Upper lobe of left lung (tissue), 6 donors: ENCODE measurements around the gene STON2. TPM values are rescaled to one million over a fixed set of nuclear protein-coding genes. Genes with fewer than 3 reads are reported as not detected.

Experiments used
- ATAC-seq, 2 donors: fragments of 200-7000 bp; cut with Tn5 transposase; one replicate each; pipeline ENCODE4 v1.9.1; 2022; ENCODE audit warnings: mild to moderate bottlenecking in 2 of 2, moderate library complexity in 2 of 2; ENCODE audit not compliant: low FRiP score in 2 of 2
- DNase-seq, 2 donors: peaks; one replicate each; pipeline ENCODE4 v3.0.0-alpha.2; 2019 to 2020
- H3K27ac ChIP-seq, 4 donors: fragments of 200-600 bp; sonication (generic); one replicate each; pipeline ENCODE4 v1.5.1; 2016 to 2019
- H3K27me3 ChIP-seq, 4 donors: fragments of 200-600 bp; sonication (generic); one replicate each; pipeline ENCODE4 v1.5.1; 2017 to 2019
- H3K36me3 ChIP-seq, 4 donors: fragments of 200-600 bp; sonication (generic); one replicate each; pipeline ENCODE4 v1.5.1; 2016 to 2019
- H3K4me1 ChIP-seq, 4 donors: fragments of 200-600 bp; sonication (generic); one replicate each; pipeline ENCODE4 v1.5.1; 2018 to 2019
- H3K4me3 ChIP-seq, 4 donors: fragments of 200-600 bp; sonication (generic); one replicate each; pipeline ENCODE4 v1.5.1; 2017 to 2019; ENCODE audit warnings: mild to moderate bottlenecking in 2 of 4, moderate library complexity in 1 of 4
- H3K9me3 ChIP-seq, 4 donors: fragments of 200-600 bp; sonication (generic); one replicate each; pipeline ENCODE4 v1.5.1; 2018 to 2019
- CTCF ChIP-seq, 6 experiments: fragments of 450-650 bp in 4 of 6; fragments of 200-600 bp in 2 of 6; sonication (generic) in 2 of 6; IDR thresholded peaks; one replicate each; pipeline ENCODE4 v1.5.1; 2016 to 2019; ENCODE audit warnings: antibody characterized with exemption in 6 of 6
- EP300 ChIP-seq, 4 donors: sonication (generic); formaldehyde crosslinking; IDR thresholded peaks; one replicate each; pipeline ENCODE4 v1.5.1; 2017; ENCODE audit warnings: antibody characterized with exemption in 4 of 4, control low read depth in 2 of 4
- POLR2A ChIP-seq, 4 donors: fragments of 450-650 bp; IDR thresholded peaks; one replicate each; pipeline ENCODE4 v1.5.1; 2016 to 2017; ENCODE audit warnings: antibody characterized with exemption in 4 of 4, mild to moderate bottlenecking in 2 of 4
- POLR2AphosphoS5 ChIP-seq, 2 donors: sonication (generic); formaldehyde crosslinking; IDR thresholded peaks; one replicate each; pipeline ENCODE4 v1.5.1; 2017; ENCODE audit warnings: antibody characterized with exemption in 2 of 2
- WGBS, 2 donors: methylation state at CpG; one replicate each; pipeline ENCODE4 v1.1.5; 2017 to 2018; 5-methylcytosine and 5-hydroxymethylcytosine counted together
- total RNA-seq, 6 donors: library from RNA; depleted of rRNA in 4 of 6; stranded (reverse); fragments of >200 nt in 4 of 6; gene quantifications; one replicate each; pipeline versions ENCODE4 v1.1.0 to v1.2.1, GENCODE V29; 2016 to 2021
- donor health status: DM: no; HTN: no; CAD: no; lungs with moderate emphysema.
- donor health status: DM: no; HTN: yes; CAD: no; lungs with severe emphysema.

The STON2 gene
- total RNA-seq, 6 donors from 2014 or later: 22.3 to 34.8 (median 26.7) TPM

DNA sequence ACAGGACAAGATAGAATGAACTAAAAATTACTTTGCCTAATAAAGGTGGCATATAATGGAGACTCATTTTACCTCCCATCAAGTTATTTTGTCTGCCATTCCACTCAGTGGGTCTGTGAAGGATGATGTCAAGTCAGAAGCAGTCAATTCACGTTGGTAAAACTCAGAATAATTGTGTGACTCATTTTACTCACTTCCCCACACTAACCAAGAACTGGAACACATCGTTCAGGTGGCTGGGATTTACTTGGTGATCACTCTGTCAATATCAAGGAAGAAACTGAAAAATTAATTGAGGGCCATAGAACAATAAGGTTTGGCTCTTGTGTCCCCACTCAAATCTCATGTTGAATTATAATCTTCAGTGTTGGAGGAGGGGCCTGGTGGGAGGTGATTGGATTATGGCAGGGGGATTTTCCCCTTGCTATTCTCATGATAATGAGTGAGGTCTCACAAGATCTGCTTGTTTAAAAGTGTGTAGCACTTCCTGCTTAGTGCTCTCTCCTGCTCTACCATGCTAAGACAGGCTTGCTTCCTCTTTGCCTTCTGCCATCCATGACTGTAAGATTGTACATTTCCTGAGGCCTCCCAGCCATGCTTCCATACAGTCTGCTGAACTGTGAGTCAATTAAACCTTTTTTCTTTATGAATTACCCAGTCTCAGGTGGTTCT lies 143.7 kb downstream of the STON2 start:
- WGBS, 2 donors: 68% methylated on average over 2 of the region's 2 CpGs
- DNase-seq (no peak), ATAC-seq (no peak)
- no peak overlapping the region for H3K4me3 ChIP-seq
- no peaks in the 10 kb centered on the region for H3K4me1 ChIP-seq
- H3K27me3 ChIP-seq: no peaks in the 10 kb centered on the region
- H3K27ac ChIP-seq: no peak overlapping the region
- TF ChIP-seq EP300 (IDR thresholded peaks at IDR 0.05) (no peak), POLR2AphosphoS5 (IDR thresholded peaks at IDR 0.05) (no peak), CTCF (IDR thresholded peaks at IDR 0.05) (no peak), POLR2A (IDR thresholded peaks at IDR 0.05) (no peak)
- no peaks in the 10 kb centered on the region for H3K36me3 ChIP-seq
- H3K9me3 ChIP-seq: no peaks in the 10 kb centered on the region

GRCh38 chr14:81252278-81252677 lies 147.8 kb downstream of the STON2 start:
- Histone ChIP-seq H3K27ac (no peak overlapping the region), H3K9me3 (no peaks in the 10 kb centered on the region), H3K36me3 (no peaks in the 10 kb centered on the region), H3K4me3 (no peak overlapping the region), H3K4me1 (no peaks in the 10 kb centered on the region), H3K27me3 (no peaks in the 10 kb centered on the region)
- WGBS, 2 donors: 71 to 88% methylated on average over 1 of the region's 1 CpG
- ATAC-seq: no peak
- TF ChIP-seq POLR2A (IDR thresholded peaks at IDR 0.05): no peak
- no peak for TF ChIP-seq POLR2AphosphoS5 (IDR thresholded peaks at IDR 0.05)
- no peak for TF ChIP-seq CTCF (IDR thresholded peaks at IDR 0.05)
- TF ChIP-seq EP300 (IDR thresholded peaks at IDR 0.05): no peak
- no peak for DNase-seq

DNA sequence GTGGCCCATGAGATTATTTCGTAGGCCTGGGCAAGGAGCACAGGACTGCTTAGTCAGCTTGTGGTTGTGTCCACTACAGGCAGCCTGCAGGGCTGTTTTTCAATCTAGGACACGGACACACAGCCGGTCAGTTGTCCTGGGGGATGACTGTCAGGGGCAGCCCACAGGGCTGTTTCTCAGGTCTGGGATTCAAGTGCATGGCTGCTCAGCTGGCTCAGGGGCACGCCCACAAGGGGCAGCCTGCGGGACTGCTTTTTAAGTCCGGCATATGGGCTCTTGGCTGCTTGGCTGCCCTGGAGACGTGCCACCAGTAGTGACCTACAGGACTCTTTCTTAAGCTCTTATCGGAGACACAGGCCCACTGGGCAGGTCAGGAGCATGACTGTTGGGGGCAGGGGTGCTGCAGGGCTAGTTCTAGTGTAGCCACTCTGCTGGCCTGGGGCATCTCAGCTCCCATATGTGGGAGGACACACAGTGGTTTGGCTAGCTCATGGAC lies 152.8 kb downstream of the STON2 start:
- WGBS, 2 donors: 57 to 75% methylated on average over 4 to 8 of the region's 8 CpGs

DNA sequence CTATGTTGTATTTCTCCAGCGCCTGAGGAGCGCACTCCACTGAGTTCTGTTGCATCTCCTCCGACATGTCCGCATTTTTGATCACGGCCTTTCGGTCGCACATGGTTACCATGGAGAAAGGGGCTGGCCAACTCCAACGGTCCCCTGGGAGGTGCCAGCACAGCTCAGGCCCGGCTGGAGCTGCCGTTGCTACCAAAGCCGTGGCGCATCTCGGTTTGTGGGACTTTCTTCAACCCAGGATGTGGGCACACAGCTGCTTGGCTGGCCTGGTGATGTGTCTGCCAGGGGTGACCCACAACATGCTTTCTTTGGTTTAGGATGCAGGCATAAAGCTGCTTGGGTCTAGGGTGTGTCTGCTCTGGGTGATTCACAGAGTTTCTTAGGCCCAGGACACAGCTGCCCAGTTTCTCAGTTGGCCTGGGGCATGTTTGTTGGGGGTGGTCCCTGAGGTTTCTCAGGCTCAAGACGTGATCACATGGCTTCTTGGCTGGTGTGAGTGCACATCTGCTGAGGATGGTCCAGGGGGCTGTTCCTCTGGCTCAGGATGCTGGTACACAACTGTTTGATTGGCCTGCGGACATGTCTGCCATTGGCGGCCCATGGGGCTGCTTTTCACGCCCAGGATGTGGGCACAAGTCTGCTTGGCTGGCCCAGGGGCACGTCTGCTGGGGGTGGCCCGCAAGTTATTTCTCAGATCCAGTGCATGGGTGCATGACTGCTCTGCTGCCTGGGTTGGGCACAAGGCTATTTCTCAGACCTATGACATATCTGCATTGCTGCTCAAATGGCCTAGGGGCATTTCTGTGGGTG lies 153.5 kb downstream of the STON2 start:
- no peak for ATAC-seq
- TF ChIP-seq EP300 (IDR thresholded peaks at IDR 0.05) (no peak), CTCF (IDR thresholded peaks at IDR 0.05) (no peak), POLR2A (IDR thresholded peaks at IDR 0.05) (no peak), POLR2AphosphoS5 (IDR thresholded peaks at IDR 0.05) (no peak)

More for the DNA sequence above, 152.8 kb downstream of the STON2 start:
- H3K27ac ChIP-seq: no peak overlapping the region
- DNase-seq: no peak
- no peak overlapping the region for H3K4me3 ChIP-seq
- ATAC-seq: peak in 1 of 2 donors; percentile 21
- TF ChIP-seq POLR2A (IDR thresholded peaks at IDR 0.05) (no peak), EP300 (IDR thresholded peaks at IDR 0.05) (no peak), CTCF (IDR thresholded peaks at IDR 0.05) (no peak), POLR2AphosphoS5 (IDR thresholded peaks at IDR 0.05) (no peak)
- H3K36me3 ChIP-seq: no peaks in the 10 kb centered on the region
- H3K9me3 ChIP-seq: no peaks in the 10 kb centered on the region
- no peaks in the 10 kb centered on the region for H3K4me1 ChIP-seq
- H3K27me3 ChIP-seq: no peaks in the 10 kb centered on the region

More for the DNA sequence above, 153.5 kb downstream of the STON2 start:
- Histone ChIP-seq H3K27ac (no peak overlapping the region), H3K4me1 (no peaks in the 10 kb centered on the region), H3K27me3 (no peaks in the 10 kb centered on the region), H3K4me3 (no peak overlapping the region), H3K9me3 (no peaks in the 10 kb centered on the region), H3K36me3 (no peaks in the 10 kb centered on the region)
- 86 to 93% methylated on average over 16 to 19 of the region's 19 CpGs for WGBS, 2 donors
- DNase-seq: peak in 1 of 2 donors; percentile 50
